Neuronal stem cell (in vitro differentiated cells): Measurements from ENCODE around the gene LRRTM1.

Source experiments
- DNase-seq: peaks from one replicate; pipeline ENCODE4 v3.0.0-alpha.2; 2013; ENCODE audit warnings: low spot score
- H2AFZ ChIP-seq: one replicate; pipeline ENCODE4 v1.6.1; 2013; ENCODE audit warnings: mild to moderate bottlenecking, low read length, inconsistent platforms
- H2AK5ac ChIP-seq: 2 replicates; pipeline ENCODE4 v1.6.1; 2013; ENCODE audit warnings: low read depth, mild to moderate bottlenecking, inconsistent platforms, low read length, moderate library complexity, mixed read lengths
- H2BK120ac ChIP-seq: 2 replicates; pipeline ENCODE4 v1.6.1; 2013; ENCODE audit warnings: low read depth, mild to moderate bottlenecking, inconsistent platforms, low read length, moderate library complexity, mixed read lengths
- H2BK12ac ChIP-seq: one replicate; pipeline ENCODE4 v1.6.1; 2013; ENCODE audit warnings: low read length, inconsistent platforms
- H2BK15ac ChIP-seq: 2 replicates; pipeline ENCODE4 v1.6.1; 2013; ENCODE audit warnings: mild to moderate bottlenecking, low read length, inconsistent platforms, mixed read lengths
- H2BK5ac ChIP-seq: one replicate; pipeline ENCODE4 v1.6.1; 2013; ENCODE audit warnings: inconsistent platforms, mild to moderate bottlenecking, low read length, moderate library complexity
- H3K14ac ChIP-seq: one replicate; pipeline ENCODE4 v1.6.1; 2013; ENCODE audit warnings: low read length, inconsistent platforms
- H3K18ac ChIP-seq: 2 replicates; pipeline ENCODE4 v1.6.1; 2013; ENCODE audit warnings: low read length, inconsistent platforms
- H3K23ac ChIP-seq: 2 replicates; pipeline ENCODE4 v1.6.1; 2013; ENCODE audit warnings: low read depth, mild to moderate bottlenecking, mixed read lengths, low read length, inconsistent platforms; ENCODE audit not compliant: poor library complexity
- H3K27ac ChIP-seq: replicated peaks from 3 replicates; pipeline ENCODE4 v1.5.1; 2013; ENCODE audit warnings: low read length, inconsistent platforms
- H3K27me3 ChIP-seq, 3 experiments: 2 replicates each; pipeline ENCODE4 v1.6.1; 2013; ENCODE audit warnings: low read length in 3 of 3, mild to moderate bottlenecking in 2 of 3, inconsistent platforms in 1 of 3, low read depth in 1 of 3, mixed read lengths in 1 of 3, moderate library complexity in 1 of 3; ENCODE audit not compliant: control insufficient read depth in 3 of 3, insufficient read depth in 3 of 3
- H3K36me3 ChIP-seq, 2 donors: replicated peaks in 1 of 2; 2 replicates each; pipeline ENCODE4 v1.6.1; 2013; ENCODE audit warnings: low read length in 2 of 2; ENCODE audit not compliant: control insufficient read depth in 2 of 2, insufficient read depth in 2 of 2
- H3K4ac ChIP-seq: 2 replicates; pipeline ENCODE4 v1.6.1; 2013; ENCODE audit warnings: inconsistent platforms, mild to moderate bottlenecking, low read length, moderate library complexity
- H3K4me1 ChIP-seq, 2 donors: 1 replicate in 1 of 2; 2 replicates in 1 of 2; pipeline ENCODE4 v1.6.1; 2013; ENCODE audit warnings: low read length in 2 of 2, low read depth in 1 of 2; ENCODE audit not compliant: control insufficient read depth in 2 of 2, insufficient read depth in 1 of 2
- H3K4me2 ChIP-seq: one replicate; pipeline ENCODE4 v1.6.1; 2013; ENCODE audit warnings: mild to moderate bottlenecking, low read length, inconsistent platforms; ENCODE audit not compliant: insufficient read depth, poor library complexity, severe bottlenecking
- H3K4me3 ChIP-seq, 2 donors: 2 replicates each; pipeline ENCODE4 v1.5.1; 2013; ENCODE audit warnings: low read length in 2 of 2, mild to moderate bottlenecking in 2 of 2, inconsistent platforms in 1 of 2, moderate library complexity in 1 of 2
- H3K79me1 ChIP-seq: one replicate; pipeline ENCODE4 v1.6.1; 2013; ENCODE audit warnings: low read depth, mild to moderate bottlenecking, inconsistent platforms, low read length, moderate library complexity
- H3K9ac ChIP-seq: one replicate; pipeline ENCODE4 v1.6.1; 2013; ENCODE audit warnings: mild to moderate bottlenecking, low read depth, low read length, inconsistent platforms; ENCODE audit not compliant: poor library complexity
- H3K9me3 ChIP-seq, 2 donors: replicated peaks in 1 of 2; 2 replicates each; pipeline versions ENCODE3 to v1.6.1; 2013; ENCODE audit warnings: low read length in 2 of 2, mild to moderate bottlenecking in 2 of 2, inconsistent platforms in 1 of 2, low read depth in 1 of 2, mixed read lengths in 1 of 2, moderate library complexity in 1 of 2; ENCODE audit not compliant: control insufficient read depth in 2 of 2, insufficient read depth in 1 of 2
- H4K8ac ChIP-seq: one replicate; pipeline ENCODE4 v1.6.1; 2013; ENCODE audit warnings: low read depth, mild to moderate bottlenecking, inconsistent platforms, low read length, moderate library complexity
- H4K91ac ChIP-seq: one replicate; pipeline ENCODE4 v1.6.1; 2013; ENCODE audit warnings: low read length, low read depth, mild to moderate bottlenecking, inconsistent platforms; ENCODE audit not compliant: poor library complexity
- WGBS, 2 donors: extraction: QIAGEN DNeasy Blood & Tissue Kit; methylation state at CpG; one replicate each; pipeline ENCODE4 v1.1.7; 2013; ENCODE audit warnings: missing lambda C conversion rate in 2 of 2, mixed read lengths in 1 of 2; ENCODE audit not compliant: insufficient read length in 2 of 2, insufficient replicate concordance in 1 of 2; ENCODE audit errors: extremely low coverage in 2 of 2; 5-methylcytosine and 5-hydroxymethylcytosine counted together

LRRTM1 gene

GRCh38 chr2:80302314-80303005 lies 2.1 kb downstream of the LRRTM1 start:
- peak overlapping the region; percentile 53 for H4K8ac ChIP-seq
- peak overlapping the region; percentile 71 for H3K9ac ChIP-seq
- H3K4me1 ChIP-seq = peaks cover 2 to 12% of the 10 kb centered on the region in 2 donors
- H3K79me1 ChIP-seq = no peaks in the 10 kb centered on the region
- H2BK12ac ChIP-seq = peak overlapping the region; percentile 75
- H3K9me3 ChIP-seq = no peaks in the 10 kb centered on the region
- no peak for DNase-seq
- peak overlapping the region; percentile 93 for H3K18ac ChIP-seq
- H3K27me3 ChIP-seq = peaks cover 13 to 46% (median 45%) of the 10 kb centered on the region in 3 experiments
- H3K23ac ChIP-seq = peak overlapping the region; percentile 96
- peak overlapping the region; percentile 95 for H3K14ac ChIP-seq
- H2AFZ ChIP-seq = no peak overlapping the region
- H2BK5ac ChIP-seq = peak overlapping the region; percentile 91
- WGBS, 2 donors = no CpG with 5 or more reads among the region's 50 CpGs
- H3K4me2 ChIP-seq = peak overlapping the region; percentile 93
- H2BK15ac ChIP-seq = peak overlapping the region; percentile 94
- H3K36me3 ChIP-seq = no peaks in the 10 kb centered on the region
- peak overlapping the region in 1 of 2 donors; percentile 31 for H3K4me3 ChIP-seq
- H4K91ac ChIP-seq = no peak overlapping the region
- no peak overlapping the region for H3K4ac ChIP-seq
- no peak overlapping the region for H2BK120ac ChIP-seq
- H2AK5ac ChIP-seq = peak overlapping the region; percentile 64
- no peak overlapping the region for H3K27ac ChIP-seq

DNA sequence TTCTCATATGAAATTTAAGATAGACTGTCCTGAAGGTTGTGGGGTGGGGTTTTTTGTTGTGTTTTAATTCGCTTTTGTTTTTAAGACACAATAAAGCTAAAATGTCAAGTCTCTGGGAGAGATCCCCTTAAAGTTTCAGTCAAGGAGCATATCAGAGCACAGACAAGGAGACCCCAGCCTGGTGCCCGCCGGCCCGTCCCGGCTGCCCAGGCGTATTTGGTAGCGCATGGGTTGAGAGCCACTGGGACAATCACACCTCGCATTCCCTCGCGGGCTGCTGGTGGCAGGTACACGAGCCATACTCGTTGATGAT lies 2.6 kb downstream of the LRRTM1 start:
- peak overlapping the region; percentile 94 for H2BK15ac ChIP-seq
- no peak overlapping the region for H2BK120ac ChIP-seq
- peak overlapping the region; percentile 93 for H3K4me2 ChIP-seq
- peak overlapping the region; percentile 93 for H3K18ac ChIP-seq
- no peak overlapping the region for H2BK12ac ChIP-seq
- H3K27ac ChIP-seq = no peak overlapping the region
- no peak overlapping the region for H3K23ac ChIP-seq
- no peak overlapping the region for H2AK5ac ChIP-seq
- peak overlapping the region; percentile 71 for H3K9ac ChIP-seq
- H3K14ac ChIP-seq = peak overlapping the region; percentile 95
- H3K36me3 ChIP-seq = no peaks in the 10 kb centered on the region
- WGBS, 2 donors = no CpG with 5 or more reads among the region's 12 CpGs
- H3K4ac ChIP-seq = no peak overlapping the region
- peaks cover 2 to 13% of the 10 kb centered on the region in 2 donors for H3K4me1 ChIP-seq
- H4K8ac ChIP-seq = peak overlapping the region; percentile 53
- peak overlapping the region; percentile 91 for H2BK5ac ChIP-seq
- no peaks in the 10 kb centered on the region for H3K79me1 ChIP-seq
- no peak for DNase-seq
- peaks cover 13 to 46% (median 42%) of the 10 kb centered on the region in 3 experiments for H3K27me3 ChIP-seq
- H2AFZ ChIP-seq = no peak overlapping the region
- H3K4me3 ChIP-seq = no peak overlapping the region
- H3K9me3 ChIP-seq = no peaks in the 10 kb centered on the region
- no peak overlapping the region for H4K91ac ChIP-seq

- Histone ChIP-seq H2BK120ac (no peak overlapping the region), H3K23ac (no peak overlapping the region), H4K91ac (no peak overlapping the region), H3K27me3 (peaks cover 13 to 46% (median 40%) of the 10 kb centered on the region in 3 experiments), H3K4me1 (peaks cover 2 to 13% of the 10 kb centered on the region in 2 donors), H3K4me2 (no peak overlapping the region), H2BK5ac (no peak overlapping the region), H3K4ac (no peak overlapping the region), H3K27ac (no peak overlapping the region), H3K4me3 (no peak overlapping the region), H4K8ac (no peak overlapping the region), H2AFZ (no peak overlapping the region), H3K9me3 (no peaks in the 10 kb centered on the region), H3K9ac (no peak overlapping the region), H3K36me3 (no peaks in the 10 kb centered on the region), H3K18ac (peak overlapping the region; percentile 32), H3K14ac (no peak overlapping the region), H2BK15ac (no peak overlapping the region), H2AK5ac (no peak overlapping the region), H3K79me1 (no peaks in the 10 kb centered on the region), H2BK12ac (no peak overlapping the region)
- WGBS, 2 donors = no CpG with 5 or more reads among the region's 1 CpG
- no peak for DNase-seq
Observed at GRCh38 chr2:80300954-80301353, 3.6 kb downstream of the LRRTM1 start.

DNA sequence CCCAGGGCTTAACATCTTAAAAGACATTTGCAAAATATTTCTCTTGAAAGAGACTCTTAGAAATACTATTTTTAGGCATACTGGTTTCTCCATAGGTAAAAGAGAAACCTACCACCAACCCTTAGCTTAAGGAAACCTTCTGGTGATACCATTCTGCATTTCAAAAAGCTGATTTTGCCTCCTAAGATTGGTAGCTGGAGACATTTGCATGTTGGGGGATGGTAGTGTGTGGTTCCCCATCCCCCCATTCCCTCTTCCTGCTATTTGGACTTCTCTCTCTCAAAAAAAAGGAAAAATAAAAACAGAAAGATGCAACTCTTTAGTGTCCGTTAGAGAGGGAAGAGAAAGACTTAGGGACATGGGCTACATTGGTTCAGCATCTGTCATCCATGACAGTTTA lies 4.2 kb downstream of the LRRTM1 start:
- H2BK120ac ChIP-seq = no peak overlapping the region
- DNase-seq = no peak
- no peak overlapping the region for H4K8ac ChIP-seq
- no peak overlapping the region for H2BK15ac ChIP-seq
- H3K18ac ChIP-seq = no peak overlapping the region
- no CpG with 5 or more reads among the region's 1 CpG for WGBS, 2 donors
- H2AK5ac ChIP-seq = no peak overlapping the region
- no peak overlapping the region for H2AFZ ChIP-seq
- H3K4me2 ChIP-seq = no peak overlapping the region
- no peak overlapping the region for H3K14ac ChIP-seq
- no peak overlapping the region for H3K4ac ChIP-seq
- H3K4me1 ChIP-seq = peaks cover 2 to 13% of the 10 kb centered on the region in 2 donors
- no peaks in the 10 kb centered on the region for H3K36me3 ChIP-seq
- H3K9ac ChIP-seq = no peak overlapping the region
- no peaks in the 10 kb centered on the region for H3K9me3 ChIP-seq
- H3K79me1 ChIP-seq = no peaks in the 10 kb centered on the region
- no peak overlapping the region for H2BK12ac ChIP-seq
- H3K27me3 ChIP-seq = peaks cover 13 to 40% (median 34%) of the 10 kb centered on the region in 3 experiments
- H3K23ac ChIP-seq = no peak overlapping the region
- H4K91ac ChIP-seq = no peak overlapping the region
- no peak overlapping the region for H2BK5ac ChIP-seq
- H3K4me3 ChIP-seq = no peak overlapping the region
- no peak overlapping the region for H3K27ac ChIP-seq
